ENCODE measurements around the gene COBL.

COBL gene

DNA sequence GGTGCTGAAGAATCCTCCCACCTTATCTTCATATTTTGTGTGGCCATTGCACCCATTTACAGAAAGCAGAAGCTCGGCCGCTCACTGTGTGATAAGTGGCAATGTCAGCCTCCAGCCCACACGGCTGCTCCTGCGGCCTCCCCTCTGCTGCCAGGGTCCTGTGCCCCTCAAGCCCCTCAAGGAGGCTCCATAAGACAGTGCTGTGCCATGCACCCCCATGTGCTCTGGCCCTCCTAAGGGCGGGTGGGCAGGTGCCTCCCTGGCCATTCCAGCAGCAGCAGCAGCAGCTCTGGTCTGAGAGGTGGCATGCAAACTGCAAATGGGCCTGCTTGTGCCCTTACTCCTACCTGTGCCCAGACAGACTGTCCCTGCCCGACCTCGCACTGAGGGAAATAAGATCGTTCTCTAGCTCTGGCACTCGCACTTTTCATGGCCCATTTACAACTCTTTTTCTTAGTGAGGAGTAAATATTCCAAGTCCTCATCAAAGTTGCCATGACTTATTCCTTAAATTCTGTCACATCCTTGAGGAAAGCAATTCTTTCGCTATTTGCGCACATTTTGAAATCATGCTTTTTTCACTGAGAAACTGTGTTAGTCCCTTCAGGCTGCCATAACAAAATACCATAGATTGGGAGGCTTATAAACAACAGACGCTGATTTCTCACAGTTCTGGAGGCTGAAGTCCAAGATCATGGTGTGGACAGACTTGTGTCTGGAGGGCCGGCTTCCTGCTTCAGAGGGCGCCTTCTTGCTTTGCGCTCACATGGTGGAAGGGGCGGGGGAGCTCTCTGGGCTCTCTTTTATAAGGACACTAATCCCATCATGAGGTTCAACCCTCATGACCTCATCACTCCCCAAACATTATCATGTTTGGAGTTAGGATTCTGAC, 187.8 kb downstream of the COBL start:
- POLR2A ChIA-PET = no interaction called here
- TF ChIP-seq L3MBTL2 (conservative IDR thresholded peaks at IDR 0.05) (no peak), TARDBP (IDR thresholded peaks at IDR 0.05) (no peak), FOXA1 (IDR thresholded peaks at IDR 0.05) (no peak), ELF4 (IDR thresholded peaks at IDR 0.05) (no peak), LEF1 (IDR thresholded peaks at IDR 0.05; ENCODE audit: borderline replicate concordance) (no peak), FOXM1 (IDR thresholded peaks at IDR 0.05; ENCODE audit: borderline replicate concordance) (no peak), NFRKB (IDR thresholded peaks at IDR 0.05) (no peak), HDGF (IDR thresholded peaks at IDR 0.05; ENCODE audit: borderline replicate concordance) (no peak), BHLHE40 (IDR thresholded peaks at IDR 0.05; ENCODE audit: borderline replicate concordance) (no peak), SP1 (IDR thresholded peaks at IDR 0.05) (no peak), SUZ12 (IDR thresholded peaks at IDR 0.05) (no peak), ZNF384 (IDR thresholded peaks at IDR 0.05) (no peak), CTBP1 (IDR thresholded peaks at IDR 0.05; ENCODE audit: borderline replicate concordance) (no peak), ARNT (IDR thresholded peaks at IDR 0.05) (no peak), FOXK2 (IDR thresholded peaks at IDR 0.05) (no peak)
- TF ChIP-seq, protein P1, sequence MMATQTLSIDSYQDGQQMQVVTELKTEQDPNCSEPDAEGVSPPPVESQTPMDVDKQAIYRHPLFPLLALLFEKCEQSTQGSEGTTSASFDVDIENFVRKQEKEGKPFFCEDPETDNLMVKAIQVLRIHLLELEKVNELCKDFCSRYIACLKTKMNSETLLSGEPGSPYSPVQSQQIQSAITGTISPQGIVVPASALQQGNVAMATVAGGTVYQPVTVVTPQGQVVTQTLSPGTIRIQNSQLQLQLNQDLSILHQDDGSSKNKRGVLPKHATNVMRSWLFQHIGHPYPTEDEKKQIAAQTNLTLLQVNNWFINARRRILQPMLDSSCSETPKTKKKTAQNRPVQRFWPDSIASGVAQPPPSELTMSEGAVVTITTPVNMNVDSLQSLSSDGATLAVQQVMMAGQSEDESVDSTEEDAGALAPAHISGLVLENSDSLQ (IDR thresholded peaks at IDR 0.05) = no peak
- DNase-seq (ENCODE audit: extremely low spot score) = no peak
- CTCF ChIA-PET = no interaction called here

DNA sequence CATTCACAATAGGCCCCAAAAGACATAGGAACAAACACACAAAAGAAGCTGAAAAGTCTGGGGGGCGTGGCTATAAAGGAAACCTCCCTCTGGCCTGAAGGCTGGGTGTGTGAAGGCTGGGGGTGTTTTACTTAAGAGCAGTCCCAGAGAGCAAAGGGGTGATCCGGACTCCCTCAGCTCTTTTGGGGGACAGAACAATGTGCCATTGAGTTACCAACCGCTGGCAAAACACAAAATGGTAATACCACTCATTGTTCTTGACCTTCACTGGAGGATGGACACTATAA, 189.0 kb downstream of the COBL start:
- POLR2A ChIA-PET = no interaction called here
- CTCF ChIA-PET = no interaction called here
- TF ChIP-seq HDGF (IDR thresholded peaks at IDR 0.05; ENCODE audit: borderline replicate concordance) (no peak), BHLHE40 (IDR thresholded peaks at IDR 0.05; ENCODE audit: borderline replicate concordance) (no peak), FOXK2 (IDR thresholded peaks at IDR 0.05) (no peak), ZNF384 (IDR thresholded peaks at IDR 0.05) (no peak), TARDBP (IDR thresholded peaks at IDR 0.05) (no peak), SUZ12 (IDR thresholded peaks at IDR 0.05) (no peak), CTBP1 (IDR thresholded peaks at IDR 0.05; ENCODE audit: borderline replicate concordance) (no peak), SP1 (IDR thresholded peaks at IDR 0.05) (no peak), ELF4 (IDR thresholded peaks at IDR 0.05) (no peak), L3MBTL2 (conservative IDR thresholded peaks at IDR 0.05) (no peak), LEF1 (IDR thresholded peaks at IDR 0.05; ENCODE audit: borderline replicate concordance) (no peak), NFRKB (IDR thresholded peaks at IDR 0.05) (no peak), ARNT (IDR thresholded peaks at IDR 0.05) (no peak), FOXA1 (IDR thresholded peaks at IDR 0.05) (no peak), FOXM1 (IDR thresholded peaks at IDR 0.05; ENCODE audit: borderline replicate concordance) (no peak)
- TF ChIP-seq, protein P1 (IDR thresholded peaks at IDR 0.05) = no peak
- DNase-seq (ENCODE audit: extremely low spot score) = no peak

DNA sequence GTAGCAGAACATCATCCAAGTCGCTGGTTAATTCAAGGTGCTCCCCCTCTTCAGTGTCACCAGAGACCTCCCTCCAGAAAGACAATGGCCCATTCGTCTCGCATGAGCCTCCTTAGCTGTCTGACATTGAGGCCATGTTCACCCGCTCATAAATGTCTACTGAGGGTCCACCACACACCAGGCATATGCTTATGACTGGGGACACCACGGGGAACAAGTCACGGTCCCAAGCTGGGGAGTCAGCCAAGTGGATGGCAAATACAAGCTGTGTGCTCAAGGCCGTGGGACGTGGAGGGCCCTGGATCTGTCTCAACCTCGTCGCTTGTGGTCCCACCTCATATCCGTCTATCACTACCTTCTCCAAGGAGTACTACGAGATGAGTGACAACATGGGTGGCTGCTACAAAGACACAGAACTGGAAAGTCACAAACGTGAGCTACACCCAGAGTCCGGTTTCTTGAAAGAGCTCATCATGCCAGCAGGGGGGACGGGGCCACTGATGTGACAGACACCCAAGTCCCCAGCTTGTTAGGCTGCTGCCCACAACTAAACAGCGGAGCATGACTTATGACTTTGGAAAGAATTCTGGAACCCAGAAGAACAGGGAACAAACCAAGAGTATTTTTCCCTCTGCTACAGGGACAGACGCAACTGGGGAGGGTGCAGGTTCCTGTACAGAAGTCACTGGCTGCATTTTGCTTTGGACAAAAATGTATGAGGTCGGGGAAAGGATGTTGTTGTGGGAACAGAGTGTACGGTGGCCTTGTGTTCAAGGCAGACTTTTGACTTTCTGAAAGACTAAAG, 189.6 kb downstream of the COBL start:
- POLR2A ChIA-PET = no interaction called here
- CTCF ChIA-PET = no interaction called here
- DNase-seq (ENCODE audit: extremely low spot score) = no peak
- TF ChIP-seq ARNT (IDR thresholded peaks at IDR 0.05) (no peak), BHLHE40 (IDR thresholded peaks at IDR 0.05; ENCODE audit: borderline replicate concordance) (no peak), FOXK2 (IDR thresholded peaks at IDR 0.05) (no peak), ZNF384 (IDR thresholded peaks at IDR 0.05) (no peak), SUZ12 (IDR thresholded peaks at IDR 0.05) (no peak), TARDBP (IDR thresholded peaks at IDR 0.05) (no peak), NFRKB (IDR thresholded peaks at IDR 0.05) (no peak), FOXA1 (IDR thresholded peaks at IDR 0.05) (no peak), HDGF (IDR thresholded peaks at IDR 0.05; ENCODE audit: borderline replicate concordance) (no peak), FOXM1 (IDR thresholded peaks at IDR 0.05; ENCODE audit: borderline replicate concordance) (no peak), LEF1 (IDR thresholded peaks at IDR 0.05; ENCODE audit: borderline replicate concordance) (no peak), CTBP1 (IDR thresholded peaks at IDR 0.05; ENCODE audit: borderline replicate concordance) (no peak), ELF4 (IDR thresholded peaks at IDR 0.05) (no peak), L3MBTL2 (conservative IDR thresholded peaks at IDR 0.05) (no peak)
- TF ChIP-seq, protein P1 (IDR thresholded peaks at IDR 0.05) = no peak

DNA sequence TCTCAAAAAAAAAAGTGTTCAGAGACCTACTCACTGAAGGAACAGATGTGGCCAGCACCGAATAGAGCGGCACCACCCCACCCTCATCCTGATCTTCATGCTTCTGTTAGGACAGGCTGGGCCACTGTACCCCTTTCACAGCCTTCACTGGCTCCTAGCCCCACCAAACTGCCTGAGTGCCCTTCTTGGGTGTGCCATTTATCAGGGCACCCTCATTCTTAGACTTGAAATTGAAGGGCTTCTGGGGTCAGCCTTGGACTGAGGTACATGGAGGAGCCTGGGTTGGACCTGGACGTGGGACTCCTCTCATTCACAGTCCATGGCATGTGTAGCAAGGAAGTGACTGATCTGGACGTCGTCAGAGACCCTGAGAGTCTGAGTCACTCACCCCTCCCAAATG, 190.3 kb downstream of the COBL start:
- POLR2A ChIA-PET = no interaction called here
- CTCF ChIA-PET = no interaction called here
- TF ChIP-seq L3MBTL2 (conservative IDR thresholded peaks at IDR 0.05) (no peak), ELF4 (IDR thresholded peaks at IDR 0.05) (no peak), FOXK2 (IDR thresholded peaks at IDR 0.05) (no peak), SP1 (IDR thresholded peaks at IDR 0.05) (no peak), LEF1 (IDR thresholded peaks at IDR 0.05; ENCODE audit: borderline replicate concordance) (no peak), CTBP1 (IDR thresholded peaks at IDR 0.05; ENCODE audit: borderline replicate concordance) (no peak), HDGF (IDR thresholded peaks at IDR 0.05; ENCODE audit: borderline replicate concordance) (no peak), NFRKB (IDR thresholded peaks at IDR 0.05) (no peak), BHLHE40 (IDR thresholded peaks at IDR 0.05; ENCODE audit: borderline replicate concordance) (no peak), ARNT (IDR thresholded peaks at IDR 0.05) (no peak), SUZ12 (IDR thresholded peaks at IDR 0.05) (no peak), TARDBP (IDR thresholded peaks at IDR 0.05) (no peak), FOXM1 (IDR thresholded peaks at IDR 0.05; ENCODE audit: borderline replicate concordance) (no peak), FOXA1 (IDR thresholded peaks at IDR 0.05) (no peak), ZNF384 (IDR thresholded peaks at IDR 0.05) (no peak)
- TF ChIP-seq, protein P1 (IDR thresholded peaks at IDR 0.05) = no peak
- DNase-seq (ENCODE audit: extremely low spot score) = no peak
